ENCODE measurements around the gene SARS1.
"Not testable (repeated sequence)": the region's sequence is repeated elsewhere in the genome, so short reads cannot be mapped to it uniquely, and the experiment has no call there.

The SARS1 gene, protein sequence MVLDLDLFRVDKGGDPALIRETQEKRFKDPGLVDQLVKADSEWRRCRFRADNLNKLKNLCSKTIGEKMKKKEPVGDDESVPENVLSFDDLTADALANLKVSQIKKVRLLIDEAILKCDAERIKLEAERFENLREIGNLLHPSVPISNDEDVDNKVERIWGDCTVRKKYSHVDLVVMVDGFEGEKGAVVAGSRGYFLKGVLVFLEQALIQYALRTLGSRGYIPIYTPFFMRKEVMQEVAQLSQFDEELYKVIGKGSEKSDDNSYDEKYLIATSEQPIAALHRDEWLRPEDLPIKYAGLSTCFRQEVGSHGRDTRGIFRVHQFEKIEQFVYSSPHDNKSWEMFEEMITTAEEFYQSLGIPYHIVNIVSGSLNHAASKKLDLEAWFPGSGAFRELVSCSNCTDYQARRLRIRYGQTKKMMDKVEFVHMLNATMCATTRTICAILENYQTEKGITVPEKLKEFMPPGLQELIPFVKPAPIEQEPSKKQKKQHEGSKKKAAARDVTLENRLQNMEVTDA

DNA sequence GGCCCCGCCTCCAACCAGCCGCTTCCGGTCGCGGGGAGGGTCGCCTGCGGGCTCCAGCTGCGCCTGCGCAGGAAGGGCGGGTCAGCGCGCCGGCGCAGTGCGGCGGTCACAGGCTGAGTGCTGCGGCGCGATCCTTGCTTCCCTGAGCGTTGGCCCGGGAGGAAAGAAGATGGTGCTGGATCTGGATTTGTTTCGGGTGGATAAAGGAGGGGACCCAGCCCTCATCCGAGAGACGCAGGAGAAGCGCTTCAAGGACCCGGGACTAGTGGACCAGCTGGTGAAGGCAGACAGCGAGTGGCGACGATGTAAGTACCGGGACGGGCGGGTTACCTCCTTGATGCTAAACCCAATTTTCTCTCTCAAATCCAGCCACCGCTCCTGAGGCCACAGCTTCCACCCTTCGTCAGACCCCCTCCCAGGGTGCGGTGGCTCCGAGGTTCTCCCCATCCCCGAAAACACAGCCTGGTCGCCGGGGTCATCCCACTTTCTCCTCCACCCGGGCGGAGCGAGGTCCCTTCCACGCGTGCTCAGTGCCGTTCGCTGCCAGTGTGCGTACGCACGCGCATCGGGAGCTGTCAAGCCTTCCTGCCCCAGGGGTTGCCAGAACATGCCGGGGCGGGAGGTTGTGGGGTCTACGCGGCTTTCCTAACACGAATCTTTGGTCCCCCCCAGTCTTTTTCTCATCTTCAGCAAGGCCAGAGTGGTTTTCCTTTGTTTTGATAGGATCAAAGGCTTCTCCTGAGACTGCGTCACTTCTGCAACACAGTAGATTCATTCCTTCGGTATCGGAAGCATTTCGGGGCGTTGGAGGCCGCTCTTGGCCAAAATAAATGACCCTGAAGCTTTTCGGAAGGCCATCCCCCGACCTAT lies at the start of gene SARS1:
TSS of gene SARS1 (plus strand) at position 95 of the 870 bp plus-strand sequence. CDS start at position 170, 75 bp downstream.
- peak; percentile 94 for DNase-seq (ENCODE audit: low spot score)
- peak within 1 kb of the TSS; percentile 92 for H3K27ac ChIP-seq
- ChIA-PET CTCF (interaction anchor here (0.5 to 2.1 kb wide), 5 partner anchors 13 to 114 kb away, joined by 3 to 12 read pairs (median 4); no protein-coding TSS in a partner anchor), POLR2A (ENCODE audit: low non-redundant PET) (interaction anchor here (1.0 kb wide), 2 partner anchors 13 to 114 kb away, joined by 3 read pairs; no protein-coding TSS in a partner anchor)
- TF ChIP-seq, protein P1, sequence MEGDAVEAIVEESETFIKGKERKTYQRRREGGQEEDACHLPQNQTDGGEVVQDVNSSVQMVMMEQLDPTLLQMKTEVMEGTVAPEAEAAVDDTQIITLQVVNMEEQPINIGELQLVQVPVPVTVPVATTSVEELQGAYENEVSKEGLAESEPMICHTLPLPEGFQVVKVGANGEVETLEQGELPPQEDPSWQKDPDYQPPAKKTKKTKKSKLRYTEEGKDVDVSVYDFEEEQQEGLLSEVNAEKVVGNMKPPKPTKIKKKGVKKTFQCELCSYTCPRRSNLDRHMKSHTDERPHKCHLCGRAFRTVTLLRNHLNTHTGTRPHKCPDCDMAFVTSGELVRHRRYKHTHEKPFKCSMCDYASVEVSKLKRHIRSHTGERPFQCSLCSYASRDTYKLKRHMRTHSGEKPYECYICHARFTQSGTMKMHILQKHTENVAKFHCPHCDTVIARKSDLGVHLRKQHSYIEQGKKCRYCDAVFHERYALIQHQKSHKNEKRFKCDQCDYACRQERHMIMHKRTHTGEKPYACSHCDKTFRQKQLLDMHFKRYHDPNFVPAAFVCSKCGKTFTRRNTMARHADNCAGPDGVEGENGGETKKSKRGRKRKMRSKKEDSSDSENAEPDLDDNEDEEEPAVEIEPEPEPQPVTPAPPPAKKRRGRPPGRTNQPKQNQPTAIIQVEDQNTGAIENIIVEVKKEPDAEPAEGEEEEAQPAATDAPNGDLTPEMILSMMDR (conservative IDR thresholded peaks at IDR 0.05; ENCODE audit: low read depth): no peak

DNA sequence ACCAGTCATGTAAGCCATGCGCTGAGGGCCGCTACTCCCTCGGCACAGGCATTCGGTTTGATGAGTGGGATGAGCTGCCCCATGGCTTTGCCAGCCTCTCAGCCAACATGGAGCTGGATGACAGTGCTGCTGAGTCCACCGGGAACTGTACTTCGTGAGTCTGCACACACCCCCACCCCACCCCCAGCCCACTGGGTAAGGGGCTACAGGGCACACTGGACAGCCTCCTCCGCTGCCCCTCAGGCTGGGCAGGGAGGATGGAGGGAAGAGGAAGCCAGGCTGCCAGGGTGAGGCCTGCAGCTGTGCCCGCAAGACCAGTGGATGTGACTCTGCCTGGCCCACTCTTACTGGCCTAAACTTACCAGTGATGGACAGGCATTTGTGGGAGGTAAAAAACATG lies 49.2 kb upstream of the SARS1 start:
- TF ChIP-seq, protein P1 (conservative IDR thresholded peaks at IDR 0.05; ENCODE audit: low read depth): no peak
- DNase-seq (ENCODE audit: low spot score): no peak
- ChIA-PET CTCF (interaction anchor here (0.5 kb wide), 1 partner anchor 658 kb away, joined by 3 read pairs; no protein-coding TSS in a partner anchor), POLR2A (ENCODE audit: low non-redundant PET) (no interaction called here)
- H3K27ac ChIP-seq: no peak overlapping the region

DNA sequence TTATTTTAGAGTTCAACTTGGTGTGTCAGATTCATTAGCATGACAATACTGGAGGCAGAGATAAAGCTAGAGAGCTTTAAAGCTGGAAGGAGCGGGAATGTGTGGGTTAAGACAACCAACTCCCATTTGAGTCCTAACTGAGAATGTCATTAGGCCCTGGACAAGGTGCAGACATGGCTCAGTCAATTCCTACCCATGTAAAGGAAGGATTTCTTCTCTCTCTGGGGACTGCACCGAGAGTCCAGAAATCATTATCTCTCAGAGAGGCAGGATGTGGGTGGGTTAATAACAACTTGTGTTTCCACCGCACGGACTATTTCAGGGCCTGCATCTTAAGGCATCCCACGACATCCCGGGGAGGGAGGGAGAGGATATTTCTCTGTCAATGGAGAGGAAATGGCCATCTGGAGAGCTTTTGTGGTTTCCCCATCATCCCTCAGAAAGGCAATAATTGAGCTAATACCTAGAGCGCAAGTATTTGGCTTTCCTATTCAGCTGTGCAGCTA lies 46.7 kb upstream of the SARS1 start:
- no peak for DNase-seq (ENCODE audit: low spot score)
- TF ChIP-seq, protein P1 (conservative IDR thresholded peaks at IDR 0.05; ENCODE audit: low read depth): no peak
- no peak overlapping the region for H3K27ac ChIP-seq
- POLR2A ChIA-PET (ENCODE audit: low non-redundant PET): no interaction called here
- CTCF ChIA-PET: no interaction called here

DNA sequence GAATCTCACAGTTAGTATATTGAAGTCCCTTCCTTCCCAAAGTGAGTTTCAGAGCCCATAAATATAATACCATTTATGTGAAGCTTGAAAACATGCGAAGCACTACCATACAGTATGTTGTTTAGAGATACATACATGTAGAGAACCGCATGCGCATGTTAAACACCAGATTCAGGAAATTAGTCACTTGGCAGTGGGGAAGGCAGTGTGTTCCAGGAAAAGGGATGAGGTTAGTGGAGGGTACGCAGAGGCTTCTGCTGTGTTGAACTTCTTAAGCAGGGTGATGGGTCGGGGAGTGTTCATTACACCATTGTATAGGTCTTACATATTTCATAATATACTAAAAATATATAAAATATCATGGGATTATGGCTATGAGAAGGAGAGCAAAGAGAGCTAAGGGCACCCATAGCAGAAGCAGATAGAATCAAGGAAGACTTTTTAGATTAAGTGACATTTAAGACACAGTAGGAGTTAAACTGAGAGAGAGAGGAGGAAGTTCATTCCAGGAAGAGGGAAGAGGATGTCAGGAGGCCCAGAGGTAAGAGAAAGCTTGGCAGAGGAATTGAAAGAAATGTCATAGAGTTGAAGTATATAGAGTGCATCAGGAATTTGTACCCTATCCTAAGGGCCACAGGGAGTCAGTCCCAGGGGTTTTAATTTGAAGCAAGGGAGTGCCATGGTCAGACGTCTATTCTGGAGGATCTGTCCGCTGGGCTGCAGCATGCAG lies 43.5 kb upstream of the SARS1 start:
- CTCF ChIA-PET: interaction anchor here (0.6 kb wide), 1 partner anchor 60 kb away, joined by 3 read pairs; no protein-coding TSS in a partner anchor
- TF ChIP-seq, protein P1 (conservative IDR thresholded peaks at IDR 0.05; ENCODE audit: low read depth): no peak
- H3K27ac ChIP-seq: no peak overlapping the region
- POLR2A ChIA-PET (ENCODE audit: low non-redundant PET): no interaction called here
- DNase-seq (ENCODE audit: low spot score): no peak

DNA sequence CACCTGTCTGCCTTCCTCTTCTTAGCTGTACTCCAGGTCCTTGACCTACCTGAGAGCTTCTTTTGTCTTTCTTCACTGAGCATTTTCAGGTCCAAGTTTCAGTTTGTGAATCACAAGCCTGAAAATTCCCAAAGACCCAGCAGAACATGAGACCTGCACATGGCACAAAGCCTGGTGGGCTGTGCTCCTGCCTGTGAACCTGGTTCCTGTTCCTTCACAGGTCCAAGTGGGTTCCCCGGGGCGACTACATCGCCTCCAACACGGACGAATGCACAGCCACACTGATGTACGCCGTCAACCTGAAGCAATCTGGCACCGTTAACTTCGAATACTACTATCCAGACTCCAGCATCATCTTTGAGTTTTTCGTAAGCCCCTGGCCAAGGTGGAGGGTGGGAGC lies 42.1 kb upstream of the SARS1 start:
- TF ChIP-seq, protein P1 (conservative IDR thresholded peaks at IDR 0.05; ENCODE audit: low read depth): no peak
- POLR2A ChIA-PET (ENCODE audit: low non-redundant PET): no interaction called here
- H3K27ac ChIP-seq: no peak overlapping the region
- CTCF ChIA-PET: no interaction called here
- DNase-seq (ENCODE audit: low spot score): no peak

DNA sequence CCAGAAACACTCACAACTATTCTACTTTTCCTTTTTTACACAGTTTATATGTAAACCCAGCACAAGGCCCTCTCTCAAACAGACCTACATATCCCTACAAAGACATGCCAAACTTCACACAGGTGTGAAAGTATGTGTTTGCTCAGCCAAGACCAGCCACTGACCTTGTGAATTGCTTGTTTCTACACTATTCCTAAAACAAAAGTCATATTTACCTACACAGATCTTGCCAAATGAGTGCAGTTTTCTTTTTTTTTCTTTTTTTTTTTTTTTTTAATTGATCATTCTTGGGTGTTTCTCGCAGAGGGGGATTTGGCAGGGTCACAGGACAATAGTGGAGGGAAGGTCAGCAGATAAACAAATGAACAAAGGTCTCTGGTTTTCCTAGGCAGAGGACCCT lies 37.4 kb upstream of the SARS1 start:
- DNase-seq (ENCODE audit: low spot score); CTCF ChIA-PET: not testable (repeated sequence)

DNA sequence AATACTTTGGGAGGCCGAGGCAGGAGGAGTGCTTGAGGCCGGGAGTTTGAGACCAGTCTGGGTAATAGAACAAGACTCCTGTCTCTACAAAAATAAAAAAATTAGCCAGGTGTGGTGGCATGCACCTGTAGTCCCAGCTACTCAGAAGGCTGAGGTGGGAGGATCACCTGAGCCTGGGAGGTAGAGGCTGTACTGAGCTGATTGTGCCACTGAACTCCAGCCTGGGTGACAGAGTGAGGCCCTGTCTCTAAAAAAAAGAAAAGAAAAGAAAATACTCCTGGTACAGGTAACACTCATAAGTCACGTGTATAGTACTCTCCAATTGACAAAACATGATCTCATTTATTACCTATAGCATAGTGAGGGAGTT lies 33.0 kb upstream of the SARS1 start:
- CTCF ChIA-PET: not testable (repeated sequence)

More for the DNA sequence above, 37.4 kb upstream of the SARS1 start:
- H3K27ac ChIP-seq; POLR2A ChIA-PET (ENCODE audit: low non-redundant PET): not testable (repeated sequence)

More for the DNA sequence above, 33.0 kb upstream of the SARS1 start:
- H3K27ac ChIP-seq; POLR2A ChIA-PET (ENCODE audit: low non-redundant PET); DNase-seq (ENCODE audit: low spot score): not testable (repeated sequence)

All from RWPE1 (cell line).